ENCODE measurements around the gene ZNF438.

The ZNF438 gene

GRCh38 chr10:30944005-30944404, 87.7 kb downstream of the ZNF438 start:
- TF ChIP-seq TOX (CRISPR knock-in tag; IDR thresholded peaks at IDR 0.05; ENCODE audit: borderline replicate concordance) (no peak), ARNTL (CRISPR knock-in tag; IDR thresholded peaks at IDR 0.05; ENCODE audit: borderline replicate concordance, low read depth) (no peak), ZFP3 (CRISPR knock-in tag; IDR thresholded peaks at IDR 0.05) (no peak), CSDC2 (CRISPR knock-in tag; IDR thresholded peaks at IDR 0.05) (no peak), RARB (CRISPR knock-in tag; IDR thresholded peaks at IDR 0.05) (no peak), ZFP30 (CRISPR knock-in tag; IDR thresholded peaks at IDR 0.05) (no peak), SNAI2 (CRISPR knock-in tag; IDR thresholded peaks at IDR 0.05) (no peak), PPARA (CRISPR knock-in tag; IDR thresholded peaks at IDR 0.05; ENCODE audit: borderline replicate concordance) (no peak), POU6F1 (CRISPR knock-in tag; IDR thresholded peaks at IDR 0.05; ENCODE audit: borderline replicate concordance, low read depth) (no peak)
- TF ChIP-seq, protein P1, sequence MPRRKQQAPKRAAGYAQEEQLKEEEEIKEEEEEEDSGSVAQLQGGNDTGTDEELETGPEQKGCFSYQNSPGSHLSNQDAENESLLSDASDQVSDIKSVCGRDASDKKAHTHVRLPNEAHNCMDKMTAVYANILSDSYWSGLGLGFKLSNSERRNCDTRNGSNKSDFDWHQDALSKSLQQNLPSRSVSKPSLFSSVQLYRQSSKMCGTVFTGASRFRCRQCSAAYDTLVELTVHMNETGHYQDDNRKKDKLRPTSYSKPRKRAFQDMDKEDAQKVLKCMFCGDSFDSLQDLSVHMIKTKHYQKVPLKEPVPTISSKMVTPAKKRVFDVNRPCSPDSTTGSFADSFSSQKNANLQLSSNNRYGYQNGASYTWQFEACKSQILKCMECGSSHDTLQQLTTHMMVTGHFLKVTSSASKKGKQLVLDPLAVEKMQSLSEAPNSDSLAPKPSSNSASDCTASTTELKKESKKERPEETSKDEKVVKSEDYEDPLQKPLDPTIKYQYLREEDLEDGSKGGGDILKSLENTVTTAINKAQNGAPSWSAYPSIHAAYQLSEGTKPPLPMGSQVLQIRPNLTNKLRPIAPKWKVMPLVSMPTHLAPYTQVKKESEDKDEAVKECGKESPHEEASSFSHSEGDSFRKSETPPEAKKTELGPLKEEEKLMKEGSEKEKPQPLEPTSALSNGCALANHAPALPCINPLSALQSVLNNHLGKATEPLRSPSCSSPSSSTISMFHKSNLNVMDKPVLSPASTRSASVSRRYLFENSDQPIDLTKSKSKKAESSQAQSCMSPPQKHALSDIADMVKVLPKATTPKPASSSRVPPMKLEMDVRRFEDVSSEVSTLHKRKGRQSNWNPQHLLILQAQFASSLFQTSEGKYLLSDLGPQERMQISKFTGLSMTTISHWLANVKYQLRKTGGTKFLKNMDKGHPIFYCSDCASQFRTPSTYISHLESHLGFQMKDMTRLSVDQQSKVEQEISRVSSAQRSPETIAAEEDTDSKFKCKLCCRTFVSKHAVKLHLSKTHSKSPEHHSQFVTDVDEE (CRISPR knock-in tag; IDR thresholded peaks at IDR 0.05), result no peak
- TF ChIP-seq, protein P2, sequence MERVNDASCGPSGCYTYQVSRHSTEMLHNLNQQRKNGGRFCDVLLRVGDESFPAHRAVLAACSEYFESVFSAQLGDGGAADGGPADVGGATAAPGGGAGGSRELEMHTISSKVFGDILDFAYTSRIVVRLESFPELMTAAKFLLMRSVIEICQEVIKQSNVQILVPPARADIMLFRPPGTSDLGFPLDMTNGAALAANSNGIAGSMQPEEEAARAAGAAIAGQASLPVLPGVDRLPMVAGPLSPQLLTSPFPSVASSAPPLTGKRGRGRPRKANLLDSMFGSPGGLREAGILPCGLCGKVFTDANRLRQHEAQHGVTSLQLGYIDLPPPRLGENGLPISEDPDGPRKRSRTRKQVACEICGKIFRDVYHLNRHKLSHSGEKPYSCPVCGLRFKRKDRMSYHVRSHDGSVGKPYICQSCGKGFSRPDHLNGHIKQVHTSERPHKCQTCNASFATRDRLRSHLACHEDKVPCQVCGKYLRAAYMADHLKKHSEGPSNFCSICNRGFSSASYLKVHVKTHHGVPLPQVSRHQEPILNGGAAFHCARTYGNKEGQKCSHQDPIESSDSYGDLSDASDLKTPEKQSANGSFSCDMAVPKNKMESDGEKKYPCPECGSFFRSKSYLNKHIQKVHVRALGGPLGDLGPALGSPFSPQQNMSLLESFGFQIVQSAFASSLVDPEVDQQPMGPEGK (CRISPR knock-in tag; IDR thresholded peaks at IDR 0.05; ENCODE audit: borderline replicate concordance), result no peak
- TF ChIP-seq, protein P3, sequence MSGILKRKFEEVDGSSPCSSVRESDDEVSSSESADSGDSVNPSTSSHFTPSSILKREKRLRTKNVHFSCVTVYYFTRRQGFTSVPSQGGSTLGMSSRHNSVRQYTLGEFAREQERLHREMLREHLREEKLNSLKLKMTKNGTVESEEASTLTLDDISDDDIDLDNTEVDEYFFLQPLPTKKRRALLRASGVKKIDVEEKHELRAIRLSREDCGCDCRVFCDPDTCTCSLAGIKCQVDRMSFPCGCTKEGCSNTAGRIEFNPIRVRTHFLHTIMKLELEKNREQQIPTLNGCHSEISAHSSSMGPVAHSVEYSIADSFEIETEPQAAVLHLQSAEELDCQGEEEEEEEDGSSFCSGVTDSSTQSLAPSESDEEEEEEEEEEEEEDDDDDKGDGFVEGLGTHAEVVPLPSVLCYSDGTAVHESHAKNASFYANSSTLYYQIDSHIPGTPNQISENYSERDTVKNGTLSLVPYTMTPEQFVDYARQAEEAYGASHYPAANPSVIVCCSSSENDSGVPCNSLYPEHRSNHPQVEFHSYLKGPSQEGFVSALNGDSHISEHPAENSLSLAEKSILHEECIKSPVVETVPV (CRISPR knock-in tag; IDR thresholded peaks at IDR 0.05), result no peak
- no peak for ATAC-seq

DNA sequence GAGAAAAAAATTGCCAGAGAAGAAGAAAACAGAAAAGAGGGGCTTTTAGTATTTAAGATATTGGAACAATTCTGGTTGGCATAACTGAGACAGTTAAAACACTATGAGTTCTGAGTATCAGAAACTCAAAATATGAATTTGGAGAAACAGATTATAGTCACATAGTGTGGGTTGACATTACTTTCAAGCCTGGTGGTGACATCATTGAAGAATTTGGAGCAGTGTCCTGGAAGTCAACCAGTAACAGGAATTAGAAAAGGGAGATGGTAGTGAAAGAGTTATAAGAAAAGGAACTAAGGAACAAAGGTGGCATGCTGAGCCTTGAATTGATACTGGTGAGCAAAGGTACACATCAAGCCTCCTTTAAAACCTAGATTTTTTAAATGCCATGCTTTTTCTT, 88.2 kb downstream of the ZNF438 start:
- no peak for ATAC-seq
- TF ChIP-seq, protein P3 (CRISPR knock-in tag; IDR thresholded peaks at IDR 0.05), result no peak
- TF ChIP-seq ISL1 (CRISPR knock-in tag; IDR thresholded peaks at IDR 0.05) (no peak), BACH2 (CRISPR knock-in tag; IDR thresholded peaks at IDR 0.05; ENCODE audit: borderline replicate concordance) (no peak), SNAI2 (CRISPR knock-in tag; IDR thresholded peaks at IDR 0.05) (no peak), ESRRG (CRISPR knock-in tag; IDR thresholded peaks at IDR 0.05) (no peak), POU6F1 (CRISPR knock-in tag; IDR thresholded peaks at IDR 0.05; ENCODE audit: borderline replicate concordance, low read depth) (no peak), ZC3H10 (CRISPR knock-in tag; IDR thresholded peaks at IDR 0.05) (no peak), RARB (CRISPR knock-in tag; IDR thresholded peaks at IDR 0.05) (no peak), ZNF70 (CRISPR knock-in tag; IDR thresholded peaks at IDR 0.05) (no peak), ARNTL (CRISPR knock-in tag; IDR thresholded peaks at IDR 0.05; ENCODE audit: borderline replicate concordance, low read depth) (no peak), TOX (CRISPR knock-in tag; IDR thresholded peaks at IDR 0.05; ENCODE audit: borderline replicate concordance) (no peak), OSR1 (CRISPR knock-in tag; IDR thresholded peaks at IDR 0.05) (no peak), ZFP3 (CRISPR knock-in tag; IDR thresholded peaks at IDR 0.05) (no peak), PPARA (CRISPR knock-in tag; IDR thresholded peaks at IDR 0.05; ENCODE audit: borderline replicate concordance) (no peak), ZNF8 (CRISPR knock-in tag; IDR thresholded peaks at IDR 0.05) (no peak), ZFP30 (CRISPR knock-in tag; IDR thresholded peaks at IDR 0.05) (no peak)

Data from SK-N-SH treated with all-trans-retinoic acid at 6 μM for 48 hours (cell line).